Memory B cell (primary cell): ENCODE measurements around the gene ABTB2.
A peak's percentile ranks its signal among the peaks of the same experiment; 100 is the strongest.

Experiments
- ATAC-seq: fragments of 150-1000 bp; cut with Tn5 transposase; 2 replicates; pipeline ENCODE4 v1.10.0; 2021; ENCODE audit warnings: low read depth, mild to moderate bottlenecking, moderate library complexity
- DNase-seq, 2 donors: peaks; one replicate each; pipeline ENCODE4 v3.0.0; 2022; ENCODE audit warnings: low spot score in 2 of 2
- H3K27ac Mint-ChIP-seq: one replicate; pipeline ENCODE4 v1.8.0; 2022; ENCODE audit warnings: mild to moderate bottlenecking, moderate library complexity, mixed read lengths
- H3K27me3 Mint-ChIP-seq: one replicate; pipeline ENCODE4 v1.8.0; 2022; ENCODE audit warnings: mixed read lengths
- H3K36me3 Mint-ChIP-seq: one replicate; pipeline ENCODE4 v1.8.0; 2022; ENCODE audit warnings: mild to moderate bottlenecking, mixed read lengths
- H3K4me1 Mint-ChIP-seq: one replicate; pipeline ENCODE4 v1.8.0; 2022; ENCODE audit warnings: mixed read lengths
- H3K4me3 Mint-ChIP-seq: one replicate; pipeline ENCODE4 v1.8.0; 2022; ENCODE audit warnings: mild to moderate bottlenecking, moderate library complexity, mixed read lengths
- H3K9me3 Mint-ChIP-seq: one replicate; pipeline ENCODE4 v1.8.0; 2022; ENCODE audit warnings: mixed read lengths

The ABTB2 gene

DNA sequence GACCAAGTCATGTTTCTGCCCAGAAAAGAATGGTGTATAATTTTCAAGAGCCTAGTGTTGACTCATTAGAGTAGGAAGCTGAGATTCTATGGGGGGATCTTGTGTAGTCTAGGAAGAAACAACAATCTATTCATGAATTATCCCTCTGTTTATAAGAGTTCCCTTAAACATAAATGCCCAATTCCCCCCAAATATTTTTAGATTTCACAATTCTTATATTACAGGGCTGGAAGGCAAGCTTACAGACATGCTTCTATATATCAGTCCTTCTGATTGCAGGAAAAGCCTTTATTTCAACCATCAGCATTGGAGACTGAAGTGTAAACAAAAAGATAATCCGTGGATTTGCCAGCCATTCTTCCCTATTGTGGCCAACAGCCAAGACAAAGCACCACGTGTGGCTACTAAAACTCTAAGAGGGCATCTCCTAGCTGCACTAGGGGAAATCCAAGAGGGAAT is 181.0 kb downstream of the ABTB2 start:
- H3K4me3 Mint-ChIP-seq, result no peak overlapping the region
- no peaks in the 10 kb centered on the region for H3K4me1 Mint-ChIP-seq
- H3K27ac Mint-ChIP-seq, result peak overlapping the region; percentile 29
- no peaks in the 10 kb centered on the region for H3K9me3 Mint-ChIP-seq
- H3K27me3 Mint-ChIP-seq, result no peaks in the 10 kb centered on the region
- ATAC-seq (no peak), DNase-seq (no peak)
- H3K36me3 Mint-ChIP-seq, result no peaks in the 10 kb centered on the region

GRCh38 chr11:34175284-34176019 is 182.4 kb downstream of the ABTB2 start:
- H3K4me1 Mint-ChIP-seq, result no peaks in the 10 kb centered on the region
- no peaks in the 10 kb centered on the region for H3K9me3 Mint-ChIP-seq
- no peak overlapping the region for H3K4me3 Mint-ChIP-seq
- no peak overlapping the region for H3K27ac Mint-ChIP-seq
- H3K27me3 Mint-ChIP-seq, result no peaks in the 10 kb centered on the region
- H3K36me3 Mint-ChIP-seq, result no peaks in the 10 kb centered on the region
- ATAC-seq (no peak), DNase-seq (no peak)

DNA sequence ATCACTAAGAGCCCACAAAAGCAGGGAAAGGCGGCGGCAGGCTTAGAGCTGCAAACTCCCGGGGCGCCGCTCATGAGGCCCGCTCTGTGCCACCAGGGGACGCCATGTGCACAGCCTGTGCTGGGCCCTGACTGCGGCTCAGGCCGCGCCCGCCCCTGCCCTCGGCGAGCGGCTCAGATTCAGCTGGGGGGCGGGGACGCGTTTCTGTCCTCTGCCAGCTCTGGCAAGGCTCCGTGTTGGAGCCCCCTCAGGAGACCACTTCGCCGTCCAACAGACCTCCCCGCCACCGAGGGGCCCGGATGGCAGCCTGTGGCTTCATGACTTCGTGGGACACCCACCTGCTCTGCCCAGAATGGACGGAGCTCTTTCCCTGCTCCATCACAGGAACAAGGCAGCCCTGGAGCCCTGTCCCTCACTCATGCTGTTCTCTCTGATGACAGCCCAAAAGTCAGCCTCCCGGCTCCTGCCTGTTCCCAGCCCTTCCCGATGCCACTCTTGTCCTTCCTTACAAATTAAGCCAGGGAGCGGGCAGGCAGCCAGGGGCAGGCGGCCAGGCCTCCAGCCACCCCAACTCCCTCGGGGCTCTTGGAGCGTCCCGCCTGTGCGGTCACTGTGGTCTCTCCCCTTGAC is 183.3 kb downstream of the ABTB2 start:
- no peaks in the 10 kb centered on the region for H3K27me3 Mint-ChIP-seq
- DNase-seq, result peak; percentile 74 to 86
- H3K27ac Mint-ChIP-seq, result peak overlapping the region; percentile 65
- H3K36me3 Mint-ChIP-seq, result no peaks in the 10 kb centered on the region
- no peaks in the 10 kb centered on the region for H3K4me1 Mint-ChIP-seq
- peak; percentile 99 for ATAC-seq
- H3K4me3 Mint-ChIP-seq, result peak overlapping the region; percentile 69
- H3K9me3 Mint-ChIP-seq, result no peaks in the 10 kb centered on the region

DNA sequence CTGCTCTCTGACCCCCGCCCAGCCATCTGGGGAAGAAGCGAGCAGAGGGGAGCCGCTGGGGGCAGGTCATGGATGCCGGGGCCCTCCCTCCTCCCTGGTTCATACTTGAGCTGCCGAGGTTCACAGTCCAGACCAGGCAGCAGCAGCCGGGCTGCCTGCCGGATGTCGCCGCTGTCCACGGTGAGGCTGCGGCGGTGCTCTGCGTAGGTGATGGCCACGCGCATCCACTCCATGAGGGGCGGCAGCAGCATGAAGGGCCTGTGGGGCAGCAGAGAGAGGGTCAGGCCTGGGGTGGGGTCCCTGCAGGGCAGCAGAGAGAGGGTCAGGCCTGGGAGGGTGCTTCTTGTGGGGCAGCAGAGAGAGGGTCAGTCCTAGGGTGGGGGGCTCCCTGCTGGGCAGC is 184.8 kb downstream of the ABTB2 start:
- DNase-seq (no peak), ATAC-seq (no peak)
- H3K9me3 Mint-ChIP-seq, result no peaks in the 10 kb centered on the region
- no peak overlapping the region for H3K4me3 Mint-ChIP-seq
- H3K27me3 Mint-ChIP-seq, result no peaks in the 10 kb centered on the region
- H3K4me1 Mint-ChIP-seq, result no peaks in the 10 kb centered on the region
- H3K36me3 Mint-ChIP-seq, result no peaks in the 10 kb centered on the region
- H3K27ac Mint-ChIP-seq, result no peak overlapping the region

GRCh38 chr11:34169686-34170085 is 188.1 kb downstream of the ABTB2 start:
- no peaks in the 10 kb centered on the region for H3K9me3 Mint-ChIP-seq
- peaks cover 2% of the 10 kb centered on the region for H3K36me3 Mint-ChIP-seq
- H3K4me1 Mint-ChIP-seq, result no peaks in the 10 kb centered on the region
- no peak overlapping the region for H3K27ac Mint-ChIP-seq
- peaks cover 2% of the 10 kb centered on the region for H3K27me3 Mint-ChIP-seq
- ATAC-seq (no peak), DNase-seq (no peak)
- no peak overlapping the region for H3K4me3 Mint-ChIP-seq

DNA sequence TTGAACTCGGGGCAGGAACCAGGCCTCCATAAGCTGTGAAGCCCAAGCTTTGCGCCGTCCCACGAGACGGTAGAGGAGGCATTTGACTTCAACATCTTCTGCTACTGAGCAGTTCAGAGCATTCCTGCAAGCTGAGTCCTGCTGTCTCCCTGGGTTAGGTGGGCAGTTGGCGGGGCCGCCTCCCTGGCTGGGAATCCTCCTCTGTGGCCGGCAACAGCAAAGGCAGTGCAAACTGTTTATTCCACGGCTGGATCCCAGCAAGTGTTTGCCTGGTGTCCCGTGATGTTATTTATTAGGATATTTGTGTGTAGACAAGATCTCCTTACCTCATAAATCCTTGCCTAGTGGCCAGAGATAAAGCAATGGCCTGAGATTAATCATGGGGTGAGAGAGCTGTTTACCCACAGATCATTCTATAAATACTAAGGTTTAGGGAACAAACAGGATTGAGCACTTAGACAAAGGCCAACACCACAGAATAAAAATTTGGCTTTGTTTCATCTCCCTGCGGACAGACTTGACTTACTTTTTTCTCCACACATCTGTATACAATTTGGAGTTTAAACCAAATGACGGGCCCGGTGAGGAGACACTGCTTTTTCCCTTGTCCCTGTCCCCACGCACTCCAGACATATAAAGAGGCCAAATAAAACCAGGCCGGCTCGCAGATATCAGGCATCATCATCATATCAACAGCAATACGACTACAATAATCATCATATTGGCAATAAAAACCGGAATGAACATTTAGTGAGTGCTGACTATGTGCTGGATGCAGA is 189.0 kb downstream of the ABTB2 start:
- Mint-ChIP-seq H3K27me3 (peaks cover 2% of the 10 kb centered on the region), H3K27ac (no peak overlapping the region), H3K9me3 (no peaks in the 10 kb centered on the region), H3K4me1 (no peaks in the 10 kb centered on the region), H3K36me3 (peaks cover 2% of the 10 kb centered on the region), H3K4me3 (no peak overlapping the region)
- ATAC-seq (no peak), DNase-seq (no peak)

DNA sequence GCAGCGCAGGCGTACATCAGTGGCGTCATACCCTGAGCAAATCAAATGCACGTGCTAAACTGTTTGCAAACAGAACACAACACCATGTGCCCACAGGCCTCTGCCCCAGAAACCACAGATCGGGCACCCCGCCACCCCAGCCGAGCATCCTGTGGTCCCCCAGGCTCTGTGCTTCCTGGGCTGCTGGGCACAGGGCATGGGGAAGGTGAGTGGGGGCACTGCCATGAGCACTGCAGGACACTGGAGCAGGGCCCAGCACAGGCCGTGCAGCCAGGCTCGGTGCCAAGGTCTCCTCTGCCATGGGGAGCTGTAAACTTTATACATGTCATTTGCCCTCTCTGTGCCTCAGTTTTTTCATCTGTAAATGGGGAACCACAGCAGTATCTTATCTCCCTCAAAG is 189.8 kb downstream of the ABTB2 start:
- ATAC-seq (no peak), DNase-seq (no peak)
- no peaks in the 10 kb centered on the region for H3K9me3 Mint-ChIP-seq
- H3K27me3 Mint-ChIP-seq, result peaks cover 2% of the 10 kb centered on the region
- H3K36me3 Mint-ChIP-seq, result peaks cover 2% of the 10 kb centered on the region
- no peaks in the 10 kb centered on the region for H3K4me1 Mint-ChIP-seq
- H3K27ac Mint-ChIP-seq, result no peak overlapping the region
- no peak overlapping the region for H3K4me3 Mint-ChIP-seq

DNA sequence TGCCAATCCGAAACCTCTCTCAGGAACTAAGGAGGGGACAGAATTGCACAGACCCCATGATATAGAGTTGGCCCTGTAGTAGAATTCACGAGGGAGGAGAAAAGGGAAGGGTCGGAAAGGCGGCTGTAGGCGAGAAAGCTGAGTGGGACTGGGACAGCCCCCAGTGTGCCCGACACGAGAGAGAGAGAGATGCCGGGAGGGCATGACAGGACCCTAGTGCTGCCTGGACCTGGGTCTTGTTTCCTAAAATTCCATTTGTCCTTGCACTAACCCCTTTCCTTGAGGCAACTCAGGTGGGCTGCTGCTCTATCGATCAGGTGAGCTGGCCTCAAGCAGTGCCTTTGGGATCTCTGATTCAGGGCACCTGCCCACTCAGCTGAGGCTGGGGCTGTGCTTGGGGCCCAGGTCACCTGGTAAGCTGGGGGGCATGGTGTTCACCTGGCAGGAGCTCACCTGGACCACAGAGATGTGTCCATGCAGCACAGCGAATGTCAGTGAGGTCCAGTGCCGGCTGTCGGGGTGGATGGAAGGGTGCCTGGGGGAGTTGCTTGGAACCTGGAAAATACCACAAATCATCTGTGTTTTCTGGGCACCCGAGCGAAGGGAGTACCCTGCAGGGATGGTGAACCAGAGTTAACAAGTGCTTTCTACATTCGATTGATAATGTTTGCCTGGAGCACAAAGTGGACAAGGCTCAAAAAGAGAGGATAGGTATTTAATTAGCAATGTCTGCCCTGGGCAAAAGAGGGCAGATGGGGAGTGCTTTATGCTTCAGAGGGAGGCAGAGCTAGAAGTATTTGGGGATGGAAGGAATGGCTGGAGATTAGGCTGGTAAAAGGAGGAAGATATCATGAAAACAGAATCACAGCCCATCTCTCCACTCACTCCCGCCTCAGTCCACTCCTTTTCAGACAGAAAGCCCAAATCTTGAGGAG is 190.7 kb downstream of the ABTB2 start:
- ATAC-seq, result no peak
- H3K9me3 Mint-ChIP-seq, result no peaks in the 10 kb centered on the region
- H3K27ac Mint-ChIP-seq, result no peak overlapping the region
- no peaks in the 10 kb centered on the region for H3K4me1 Mint-ChIP-seq
- peaks cover 2% of the 10 kb centered on the region for H3K27me3 Mint-ChIP-seq
- H3K36me3 Mint-ChIP-seq, result peaks cover 2% of the 10 kb centered on the region
- no peak for DNase-seq
- no peak overlapping the region for H3K4me3 Mint-ChIP-seq

- Mint-ChIP-seq H3K4me1 (no peaks in the 10 kb centered on the region), H3K27me3 (peaks cover 2% of the 10 kb centered on the region), H3K9me3 (no peaks in the 10 kb centered on the region), H3K27ac (no peak overlapping the region), H3K4me3 (no peak overlapping the region), H3K36me3 (peaks cover 2% of the 10 kb centered on the region)
- ATAC-seq, result no peak
- no peak for DNase-seq
Observed at GRCh38 chr11:34165786-34166555, 191.8 kb downstream of the ABTB2 start.

- no peaks in the 10 kb centered on the region for H3K4me1 Mint-ChIP-seq
Observed at GRCh38 chr11:34165121-34165520, 192.7 kb downstream of the ABTB2 start.

GRCh38 chr11:34162856-34163255 is 195.0 kb downstream of the ABTB2 start:
- Mint-ChIP-seq H3K9me3 (no peaks in the 10 kb centered on the region), H3K36me3 (peaks cover 2% of the 10 kb centered on the region), H3K4me1 (no peaks in the 10 kb centered on the region), H3K4me3 (no peak overlapping the region), H3K27me3 (peaks cover 2% of the 10 kb centered on the region), H3K27ac (no peak overlapping the region)
- no peak for DNase-seq
- no peak for ATAC-seq

More at GRCh38 chr11:34165121-34165520, 192.7 kb downstream of the ABTB2 start:
- no peak for ATAC-seq
- H3K9me3 Mint-ChIP-seq, result no peaks in the 10 kb centered on the region
- peaks cover 2% of the 10 kb centered on the region for H3K27me3 Mint-ChIP-seq
- no peak overlapping the region for H3K4me3 Mint-ChIP-seq
- no peak for DNase-seq
- no peak overlapping the region for H3K27ac Mint-ChIP-seq
- peaks cover 2% of the 10 kb centered on the region for H3K36me3 Mint-ChIP-seq

DNA sequence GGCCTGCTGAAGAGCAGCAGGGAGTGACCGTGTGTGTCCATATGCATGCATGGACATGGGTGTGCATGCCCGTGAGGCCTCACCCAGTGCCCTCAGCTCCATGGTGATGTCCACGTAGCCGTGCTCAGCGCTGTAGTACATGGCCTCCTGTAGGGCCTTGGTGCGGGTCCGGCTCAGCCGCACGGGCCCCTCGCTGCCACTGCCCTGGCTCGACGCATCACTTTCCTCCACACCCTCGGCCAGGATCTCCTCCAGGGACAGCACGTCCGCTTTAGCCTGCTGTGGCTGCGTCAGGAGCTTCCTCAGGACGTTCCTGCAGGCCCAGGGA is 195.4 kb downstream of the ABTB2 start:
- no peak for DNase-seq
- peaks cover 2% of the 10 kb centered on the region for H3K36me3 Mint-ChIP-seq
- no peaks in the 10 kb centered on the region for H3K9me3 Mint-ChIP-seq
- peaks cover 2% of the 10 kb centered on the region for H3K27me3 Mint-ChIP-seq
- no peak for ATAC-seq
- no peaks in the 10 kb centered on the region for H3K4me1 Mint-ChIP-seq
- no peak overlapping the region for H3K4me3 Mint-ChIP-seq
- H3K27ac Mint-ChIP-seq, result no peak overlapping the region

DNA sequence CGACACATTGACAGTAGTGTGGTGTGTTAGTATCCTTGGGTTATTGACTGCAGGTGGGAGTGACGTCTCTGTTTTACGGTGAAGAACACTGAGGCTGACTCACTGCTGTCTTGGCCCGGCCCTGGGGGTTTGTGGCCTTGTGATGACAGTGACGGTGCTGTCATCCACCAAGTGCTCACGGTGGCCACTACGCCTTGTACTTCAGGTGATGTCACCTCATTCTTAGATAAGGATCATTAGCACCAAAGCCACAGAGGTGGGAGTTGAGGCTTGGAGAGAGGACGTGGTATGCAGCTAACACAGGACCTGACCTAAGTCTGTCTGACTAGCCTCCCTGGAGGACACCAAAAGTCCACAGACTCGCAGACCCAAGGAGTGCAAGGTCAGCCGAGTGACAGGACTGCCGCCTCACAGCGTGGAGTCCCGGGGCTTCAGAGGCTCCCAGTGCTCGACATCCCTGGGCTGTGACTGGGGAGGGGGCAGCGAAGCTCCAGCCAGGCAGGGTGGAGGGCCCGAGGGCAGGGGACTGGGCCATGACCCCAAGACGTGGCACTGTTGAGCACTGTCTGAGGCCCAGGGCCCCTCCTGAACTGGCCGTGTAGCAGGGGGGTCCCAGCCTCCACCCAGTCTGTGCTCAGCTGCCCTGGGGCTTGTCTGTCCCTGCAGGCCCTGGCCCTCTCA is 195.9 kb downstream of the ABTB2 start:
- Mint-ChIP-seq H3K27ac (no peak overlapping the region), H3K36me3 (no peaks in the 10 kb centered on the region), H3K4me1 (no peaks in the 10 kb centered on the region), H3K4me3 (no peak overlapping the region), H3K9me3 (no peaks in the 10 kb centered on the region), H3K27me3 (no peaks in the 10 kb centered on the region)
- no peak for DNase-seq
- ATAC-seq, result no peak
